CD4-positive, alpha-beta T cell (primary cell): ENCODE measurements around the gene TTC34. TPM values are rescaled to one million over a fixed set of nuclear protein-coding genes. Genes with fewer than 3 reads are reported as not detected.

Experiments used
- ATAC-seq: fragments of 200-7000 bp; cut with Tn5 transposase; one replicate; pipeline ENCODE4 v1.10.0; 2022; ENCODE audit warnings: mild to moderate bottlenecking; ENCODE audit not compliant: poor library complexity
- CTCF ChIA-PET: fragments of 350-600 bp; sonication (Branson Sonifier 250); formaldehyde crosslinking; loops from one replicate; lab custom pipeline; 2021; ENCODE audit warnings: antibody characterized with exemption, inconsistent platforms; lab: Charles Lee
- POLR2A ChIA-PET: fragments of 350-600 bp; sonication (Branson Sonifier 250); formaldehyde crosslinking; loops from one replicate; lab custom pipeline; 2021; ENCODE audit warnings: antibody characterized with exemption, inconsistent platforms; lab: Charles Lee
- DNase-seq, 14 experiments: peaks; one replicate each; pipeline ENCODE4 v3.0.0-alpha.2; 2013 to 2020; ENCODE audit warnings: mixed read lengths in 2 of 14
- H3K27ac ChIP-seq, 2 donors: one replicate each; pipeline versions ENCODE4 v1.5.1 to v1.7.0; 2013; ENCODE audit warnings: low read length in 2 of 2, low read depth in 1 of 2, mild to moderate bottlenecking in 1 of 2
- H3K27me3 ChIP-seq, 2 experiments: 1 replicate in 1 of 2; 2 replicates in 1 of 2; pipeline versions ENCODE4 v1.6.1 to v1.7.0; 2013; ENCODE audit warnings: low read length in 2 of 2, control low read depth in 1 of 2, mild to moderate bottlenecking in 1 of 2, moderate library complexity in 1 of 2; ENCODE audit not compliant: insufficient read depth in 2 of 2, control insufficient read depth in 1 of 2
- H3K36me3 ChIP-seq: one replicate; pipeline ENCODE4 v1.6.1; 2013; ENCODE audit warnings: low read length, control low read depth; ENCODE audit not compliant: insufficient read depth
- H3K4me1 ChIP-seq: one replicate; pipeline ENCODE4 v1.6.1; 2013; ENCODE audit warnings: low read length, control low read depth; ENCODE audit not compliant: insufficient read depth
- H3K4me3 ChIP-seq: one replicate; pipeline ENCODE4 v1.5.1; 2013; ENCODE audit warnings: mild to moderate bottlenecking, low read length, moderate library complexity
- H3K9me3 ChIP-seq, 2 experiments: 1 replicate in 1 of 2; 2 replicates in 1 of 2; pipeline versions ENCODE4 v1.6.1 to v1.7.0; 2013; ENCODE audit warnings: low read length in 2 of 2, mild to moderate bottlenecking in 2 of 2, control low read depth in 1 of 2, moderate library complexity in 1 of 2; ENCODE audit not compliant: control insufficient read depth in 1 of 2, insufficient read depth in 1 of 2
- H3K27ac Mint-ChIP-seq: one replicate; pipeline ENCODE4 v1.8.0; 2020; ENCODE audit warnings: mixed read lengths
- H3K27me3 Mint-ChIP-seq: one replicate; pipeline ENCODE4 v1.8.0; 2021; ENCODE audit warnings: mixed read lengths
- H3K36me3 Mint-ChIP-seq: one replicate; pipeline ENCODE4 v1.8.0; 2021; ENCODE audit warnings: low read depth, mixed read lengths
- H3K4me1 Mint-ChIP-seq: one replicate; pipeline ENCODE4 v1.8.0; 2021; ENCODE audit warnings: low read depth, mixed read lengths
- H3K4me3 Mint-ChIP-seq: one replicate; pipeline ENCODE4 v1.8.0; 2020; ENCODE audit warnings: mild to moderate bottlenecking, mixed read lengths
- H3K9me3 Mint-ChIP-seq: one replicate; pipeline ENCODE4 v1.8.0; 2020; ENCODE audit warnings: mixed read lengths
- intact Hi-C, 2 experiments: fragments of 100-400 bp; cut with DNase I in 1 of 2; cut with micrococcal nuclease in 1 of 2; formaldehyde crosslinking; loops; one replicate each; pipeline versions ENCODE4 v1.15.1 to v1.9.0; 2023 to 2025; cut with DNase I, micrococcal nuclease
- total RNA-seq, 174 experiments: library from RNA in 2 of 174; stranded (reverse) in 2 of 174; gene quantifications; one replicate each; pipeline ENCODE4 v1.2.3 and lab custom pipeline; 2021 to 2026
- TF ChIP-seq, protein P1 (sequence below): fragments of 200-600 bp; IDR thresholded peaks from one replicate; pipeline ENCODE4 v1.8.0; 2022; ENCODE audit warnings: antibody characterized with exemption, mild to moderate bottlenecking

Gene TTC34
- total RNA-seq, 2 experiments from 2014 or later, result 1.3 TPM

DNA sequence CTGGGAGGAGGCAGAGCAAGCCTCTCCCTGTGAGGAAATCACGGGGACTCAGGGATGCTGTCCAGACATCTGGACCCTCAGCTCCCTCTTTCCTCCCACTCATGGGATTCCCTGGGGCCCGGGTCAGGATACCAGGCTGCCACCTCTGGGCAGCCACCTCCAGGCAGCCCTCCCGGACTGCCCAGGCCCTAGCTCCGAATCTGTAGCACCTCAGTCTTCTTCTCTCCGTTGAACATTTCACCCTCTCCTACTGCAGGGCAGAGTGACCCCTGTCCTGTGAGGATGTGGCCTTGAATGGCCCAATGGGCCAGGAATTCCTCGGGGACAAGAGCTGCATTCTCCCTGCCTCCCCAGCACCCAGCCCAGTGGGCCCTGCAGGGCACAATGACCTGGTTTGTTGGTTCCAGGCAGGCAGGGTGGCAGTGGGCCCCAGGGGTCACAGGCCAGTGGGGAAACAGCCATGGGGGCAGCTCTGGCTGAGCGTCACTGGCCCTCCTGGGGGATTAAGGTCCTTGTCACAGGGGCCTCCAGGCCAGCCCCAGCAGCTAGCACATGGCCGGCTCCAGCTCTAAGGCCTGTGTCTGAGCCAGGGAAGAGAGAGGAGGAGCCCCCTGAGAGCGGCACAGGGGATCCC, 9.5 kb upstream of the TTC34 start:
- no peaks in the 10 kb centered on the region for H3K27me3 ChIP-seq
- ChIA-PET POLR2A (no interaction called here), CTCF (no interaction called here)
- no peak overlapping the region for H3K4me3 ChIP-seq
- no peak overlapping the region for H3K27ac ChIP-seq
- ATAC-seq, result no peak
- DNase-seq, result no peak
- no peaks in the 10 kb centered on the region for H3K9me3 Mint-ChIP-seq
- H3K27me3 Mint-ChIP-seq, result no peaks in the 10 kb centered on the region
- no peak overlapping the region for H3K27ac Mint-ChIP-seq
- H3K4me3 Mint-ChIP-seq, result no peak overlapping the region
- H3K9me3 ChIP-seq, result peaks cover 0 to 16% of the 10 kb centered on the region in 2 experiments
- no peaks in the 10 kb centered on the region for H3K4me1 Mint-ChIP-seq
- no peaks in the 10 kb centered on the region for H3K36me3 Mint-ChIP-seq
- TF ChIP-seq, protein P1, sequence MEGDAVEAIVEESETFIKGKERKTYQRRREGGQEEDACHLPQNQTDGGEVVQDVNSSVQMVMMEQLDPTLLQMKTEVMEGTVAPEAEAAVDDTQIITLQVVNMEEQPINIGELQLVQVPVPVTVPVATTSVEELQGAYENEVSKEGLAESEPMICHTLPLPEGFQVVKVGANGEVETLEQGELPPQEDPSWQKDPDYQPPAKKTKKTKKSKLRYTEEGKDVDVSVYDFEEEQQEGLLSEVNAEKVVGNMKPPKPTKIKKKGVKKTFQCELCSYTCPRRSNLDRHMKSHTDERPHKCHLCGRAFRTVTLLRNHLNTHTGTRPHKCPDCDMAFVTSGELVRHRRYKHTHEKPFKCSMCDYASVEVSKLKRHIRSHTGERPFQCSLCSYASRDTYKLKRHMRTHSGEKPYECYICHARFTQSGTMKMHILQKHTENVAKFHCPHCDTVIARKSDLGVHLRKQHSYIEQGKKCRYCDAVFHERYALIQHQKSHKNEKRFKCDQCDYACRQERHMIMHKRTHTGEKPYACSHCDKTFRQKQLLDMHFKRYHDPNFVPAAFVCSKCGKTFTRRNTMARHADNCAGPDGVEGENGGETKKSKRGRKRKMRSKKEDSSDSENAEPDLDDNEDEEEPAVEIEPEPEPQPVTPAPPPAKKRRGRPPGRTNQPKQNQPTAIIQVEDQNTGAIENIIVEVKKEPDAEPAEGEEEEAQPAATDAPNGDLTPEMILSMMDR, result no peak
- intact Hi-C loops, result no loop called here
- H3K4me1 ChIP-seq, result no peaks in the 10 kb centered on the region
- H3K36me3 ChIP-seq, result no peaks in the 10 kb centered on the region

DNA sequence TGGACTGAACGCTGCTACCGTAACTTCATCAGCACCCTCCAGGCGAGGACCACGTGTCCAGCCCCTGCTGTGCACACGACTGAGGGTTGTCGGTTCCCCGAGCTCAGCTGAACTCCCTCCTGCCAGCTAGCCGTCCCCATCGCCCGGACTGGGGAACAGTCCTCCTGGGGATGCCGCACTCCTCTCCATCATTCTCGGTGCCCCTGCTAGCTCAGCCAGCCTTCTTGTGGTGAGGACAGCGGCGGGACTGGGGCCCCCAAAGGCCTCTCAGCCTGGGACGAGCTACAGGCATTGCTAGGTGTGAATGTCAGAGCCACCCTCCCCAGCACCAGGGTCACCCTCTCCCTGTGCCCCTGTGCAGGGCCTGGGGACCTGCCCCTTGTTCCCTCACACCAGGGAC, 8.8 kb upstream of the TTC34 start:
- Histone ChIP-seq H3K4me1 (no peaks in the 10 kb centered on the region), H3K36me3 (no peaks in the 10 kb centered on the region), H3K9me3 (peaks cover 0 to 22% of the 10 kb centered on the region in 2 experiments), H3K27ac (no peak overlapping the region), H3K4me3 (no peak overlapping the region), H3K27me3 (no peaks in the 10 kb centered on the region)
- Mint-ChIP-seq H3K27ac (no peak overlapping the region), H3K4me3 (no peak overlapping the region), H3K36me3 (no peaks in the 10 kb centered on the region), H3K9me3 (no peaks in the 10 kb centered on the region), H3K4me1 (no peaks in the 10 kb centered on the region), H3K27me3 (no peaks in the 10 kb centered on the region)
- intact Hi-C loops, result no loop called here
- CTCF ChIA-PET, result no interaction called here
- TF ChIP-seq, protein P1, result no peak
- ATAC-seq, result no peak
- DNase-seq, result no peak
- POLR2A ChIA-PET, result no interaction called here

DNA sequence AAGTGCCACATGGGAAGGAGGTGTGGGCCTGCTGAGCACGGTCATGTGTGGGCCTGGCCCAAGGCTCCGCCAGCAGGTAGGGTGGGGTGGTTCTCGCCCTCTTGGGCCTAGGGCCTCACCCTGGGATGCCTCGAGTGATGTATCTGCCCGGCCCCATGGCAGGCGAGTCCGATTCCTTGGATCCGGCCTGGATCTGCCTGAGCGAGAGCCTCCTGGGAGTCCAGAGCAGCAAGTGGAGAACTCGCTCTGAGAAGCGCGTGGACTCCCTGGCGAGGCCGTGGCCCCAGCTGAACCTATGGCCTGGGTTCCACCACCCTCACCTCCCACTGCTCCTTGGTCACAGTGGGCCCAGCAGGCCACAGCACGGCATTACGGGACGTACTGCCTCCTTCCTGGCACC, 8.2 kb upstream of the TTC34 start:
- Mint-ChIP-seq H3K4me1 (no peaks in the 10 kb centered on the region), H3K4me3 (no peak overlapping the region), H3K27ac (no peak overlapping the region), H3K36me3 (no peaks in the 10 kb centered on the region), H3K9me3 (no peaks in the 10 kb centered on the region), H3K27me3 (no peaks in the 10 kb centered on the region)
- ChIA-PET CTCF (no interaction called here), POLR2A (no interaction called here)
- no peaks in the 10 kb centered on the region for H3K36me3 ChIP-seq
- H3K4me3 ChIP-seq, result no peak overlapping the region
- no peaks in the 10 kb centered on the region for H3K27me3 ChIP-seq
- TF ChIP-seq, protein P1, result no peak
- DNase-seq (no peak), ATAC-seq (no peak)
- intact Hi-C loops, result no loop called here
- H3K9me3 ChIP-seq, result peaks cover 0 to 22% of the 10 kb centered on the region in 2 experiments
- H3K4me1 ChIP-seq, result no peaks in the 10 kb centered on the region
- no peak overlapping the region for H3K27ac ChIP-seq
